ENCODE results near the gene BCL2.

Gene BCL2

DNA sequence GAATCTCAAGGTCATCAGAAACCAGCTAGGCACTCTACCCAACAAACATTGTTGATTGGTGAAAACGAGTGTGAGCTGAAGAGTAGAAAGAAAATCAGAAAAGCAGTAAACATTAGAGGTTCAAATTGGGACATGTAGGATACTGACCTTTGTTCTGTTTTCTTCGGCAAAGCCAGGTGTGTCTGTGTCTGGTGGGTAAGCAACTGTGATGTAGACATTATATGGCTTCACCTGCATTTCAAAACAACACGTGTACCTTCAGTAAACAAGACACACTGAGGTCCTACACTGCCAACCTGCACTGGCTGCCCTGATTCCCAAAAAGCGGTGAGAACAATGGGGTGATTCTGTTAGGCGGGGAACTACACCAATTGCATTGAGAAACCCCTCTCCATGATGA lies 24.7 kb upstream of the BCL2 start:
- no peak for TF ChIP-seq GATA2 (IDR thresholded peaks at IDR 0.05; ENCODE audit: low read depth, low read length)
- TF ChIP-seq GATA3 (IDR thresholded peaks at IDR 0.05; ENCODE audit: low read depth, low read length): no peak

DNA sequence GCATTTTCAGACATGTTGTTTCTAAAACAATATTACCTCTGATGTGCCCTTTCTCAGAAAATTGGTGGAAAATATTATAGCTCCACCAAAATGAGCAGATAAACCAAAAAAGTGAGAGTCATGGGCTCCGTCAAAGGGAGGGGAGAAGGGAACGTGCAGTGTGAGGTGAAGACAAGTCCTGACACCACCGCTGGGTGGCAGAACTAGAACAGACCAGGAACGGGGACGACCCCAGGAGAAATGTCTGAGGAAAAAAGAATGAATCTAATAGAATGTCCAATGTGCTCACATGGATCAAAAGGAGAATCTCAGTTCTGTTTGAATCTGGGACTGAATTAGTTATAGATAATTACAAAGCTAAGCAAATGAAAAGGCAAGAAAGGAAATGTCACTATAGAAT lies 22.6 kb upstream of the BCL2 start:
- TF ChIP-seq GATA3 (IDR thresholded peaks at IDR 0.05; ENCODE audit: low read depth, low read length) (no peak), GATA2 (IDR thresholded peaks at IDR 0.05; ENCODE audit: low read depth, low read length) (no peak)

DNA sequence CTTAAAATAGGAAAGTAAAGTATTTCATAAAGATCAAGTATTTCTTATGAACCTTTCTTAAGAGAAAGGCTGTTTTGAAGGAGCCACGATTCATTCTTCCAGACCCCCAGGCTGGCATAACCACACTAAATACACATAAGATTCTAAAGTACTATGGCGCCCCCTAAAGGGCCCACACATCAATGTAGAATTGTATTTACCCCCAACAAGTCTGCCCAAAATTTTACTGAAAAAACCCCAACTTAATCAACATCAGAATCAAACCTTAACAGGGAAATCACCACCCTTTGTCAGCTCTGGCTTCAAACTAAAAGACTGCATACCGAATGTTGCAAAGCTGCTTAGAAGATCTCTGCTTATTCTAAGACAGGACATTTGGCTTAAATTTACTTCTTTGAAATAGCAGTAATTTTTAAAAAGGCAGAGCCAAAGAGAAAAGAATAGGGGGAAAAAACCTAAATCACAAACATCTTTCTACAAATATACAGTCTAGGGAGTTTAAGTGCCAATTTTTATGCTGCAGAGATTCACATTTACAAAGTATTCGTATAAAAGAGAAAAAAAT lies 20.4 kb upstream of the BCL2 start:
- TF ChIP-seq GATA3 (IDR thresholded peaks at IDR 0.05; ENCODE audit: low read depth, low read length) (no peak), GATA2 (IDR thresholded peaks at IDR 0.05; ENCODE audit: low read depth, low read length) (no peak)

DNA sequence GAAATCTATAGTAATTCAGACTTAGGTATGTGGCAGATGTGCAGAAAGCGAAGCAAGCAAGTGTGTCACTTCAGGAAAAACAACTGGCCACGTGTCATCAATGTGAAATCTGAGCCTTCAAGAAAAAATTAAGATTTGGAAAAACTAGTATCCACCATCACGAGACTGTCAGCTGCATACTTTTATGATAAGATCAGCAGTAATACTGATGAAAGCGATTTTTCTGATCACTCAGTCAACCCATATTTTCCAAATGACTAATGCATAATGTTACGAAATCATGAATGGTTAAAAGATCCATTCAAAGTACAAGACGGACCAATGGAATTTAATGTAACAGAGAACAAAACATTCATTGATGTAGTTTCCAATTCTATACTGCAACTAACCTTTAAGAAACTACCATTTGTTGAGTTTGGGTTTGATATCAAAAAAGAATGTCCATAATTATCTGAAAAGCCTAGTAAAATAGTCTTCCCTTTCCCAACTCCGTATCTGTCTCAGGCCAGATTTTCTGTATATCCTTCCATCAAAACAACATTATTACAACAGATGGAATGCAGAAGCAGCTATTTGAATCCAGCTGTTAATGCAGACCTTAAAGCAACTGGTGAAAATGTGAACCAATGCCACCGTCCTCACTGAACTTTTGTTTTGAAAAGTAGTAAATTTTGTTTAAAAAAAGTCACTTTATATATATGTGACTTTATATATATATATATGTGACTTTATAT lies 17.0 kb upstream of the BCL2 start:
- no peak for TF ChIP-seq GATA3 (IDR thresholded peaks at IDR 0.05; ENCODE audit: low read depth, low read length)
- TF ChIP-seq GATA2 (IDR thresholded peaks at IDR 0.05; ENCODE audit: low read depth, low read length): no peak

DNA sequence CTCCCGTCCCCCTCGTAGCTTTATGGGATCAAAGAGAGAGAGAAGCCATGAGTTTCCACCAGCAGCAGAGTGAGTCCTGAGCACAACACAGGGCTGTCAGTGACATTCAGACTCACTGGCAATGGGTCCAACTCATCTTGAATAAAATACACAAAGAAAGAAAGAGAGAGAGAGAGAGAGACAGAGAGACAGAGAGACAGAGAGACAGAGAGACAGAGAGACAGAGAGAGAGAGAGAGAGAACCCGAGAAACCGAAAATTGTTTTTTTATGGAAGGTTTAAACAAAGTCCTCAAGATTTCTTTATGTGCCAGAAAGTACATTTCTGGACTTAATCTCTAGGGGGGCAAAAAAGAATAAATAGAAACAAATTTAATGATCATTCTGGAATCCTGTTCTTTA lies 11.5 kb upstream of the BCL2 start:
- TF ChIP-seq GATA3 (IDR thresholded peaks at IDR 0.05; ENCODE audit: low read depth, low read length): no peak
- TF ChIP-seq GATA2 (IDR thresholded peaks at IDR 0.05; ENCODE audit: low read depth, low read length): no peak

DNA sequence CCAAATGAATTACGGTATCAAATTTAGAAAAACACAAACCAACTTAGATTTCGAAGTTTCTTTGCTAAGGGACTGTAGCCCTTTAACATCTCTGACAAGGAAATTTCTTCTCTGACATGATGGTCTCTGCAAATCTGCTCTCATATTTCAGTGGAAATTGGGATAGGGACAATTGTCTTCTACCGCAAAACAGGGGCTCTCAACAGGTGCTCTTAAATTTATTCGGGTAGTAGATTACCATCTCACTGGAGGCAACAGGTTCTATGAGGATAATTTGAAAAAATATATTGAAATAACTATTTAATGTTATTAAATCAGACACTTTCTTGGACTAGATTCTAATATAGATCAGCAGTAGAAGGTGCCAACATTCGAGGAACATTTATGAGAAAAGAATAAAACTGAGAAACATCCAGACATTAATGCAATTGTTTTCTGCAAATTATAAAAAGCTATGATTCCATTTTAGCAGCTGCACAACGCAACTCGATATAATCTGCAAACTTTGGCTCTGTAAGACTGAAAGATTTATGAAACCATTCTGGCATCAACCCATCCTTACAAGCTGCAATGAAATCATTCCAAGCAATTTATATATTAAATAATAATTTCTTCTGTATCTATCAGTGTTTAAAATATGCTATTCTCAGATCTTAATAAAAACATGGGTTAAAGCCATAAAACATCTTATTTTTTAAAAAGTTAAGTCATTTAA lies 10.0 kb upstream of the BCL2 start:
- TF ChIP-seq GATA3 (IDR thresholded peaks at IDR 0.05; ENCODE audit: low read depth, low read length) (no peak), GATA2 (IDR thresholded peaks at IDR 0.05; ENCODE audit: low read depth, low read length) (no peak)

DNA sequence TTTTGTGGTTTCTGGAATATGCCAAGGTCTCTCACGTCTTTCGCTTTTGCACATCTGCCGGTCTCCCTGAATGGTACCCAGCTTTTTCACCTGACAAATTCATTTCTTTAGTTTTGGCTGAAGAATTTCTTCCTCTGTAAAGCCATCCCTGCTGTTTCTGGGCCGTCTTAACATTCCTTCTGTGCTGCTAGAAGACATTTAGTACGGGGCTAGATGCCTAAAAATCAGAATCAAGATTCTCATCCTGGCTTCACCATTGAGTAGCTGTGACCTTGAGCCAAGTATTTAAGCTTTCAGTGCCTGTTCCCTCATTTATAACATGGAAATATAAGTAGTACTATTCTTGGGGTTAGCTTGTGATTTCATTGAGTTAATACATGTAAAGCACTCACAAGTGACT lies 6.4 kb upstream of the BCL2 start:
- no peak for TF ChIP-seq GATA2 (IDR thresholded peaks at IDR 0.05; ENCODE audit: low read depth, low read length)
- no peak for TF ChIP-seq GATA3 (IDR thresholded peaks at IDR 0.05; ENCODE audit: low read depth, low read length)

DNA sequence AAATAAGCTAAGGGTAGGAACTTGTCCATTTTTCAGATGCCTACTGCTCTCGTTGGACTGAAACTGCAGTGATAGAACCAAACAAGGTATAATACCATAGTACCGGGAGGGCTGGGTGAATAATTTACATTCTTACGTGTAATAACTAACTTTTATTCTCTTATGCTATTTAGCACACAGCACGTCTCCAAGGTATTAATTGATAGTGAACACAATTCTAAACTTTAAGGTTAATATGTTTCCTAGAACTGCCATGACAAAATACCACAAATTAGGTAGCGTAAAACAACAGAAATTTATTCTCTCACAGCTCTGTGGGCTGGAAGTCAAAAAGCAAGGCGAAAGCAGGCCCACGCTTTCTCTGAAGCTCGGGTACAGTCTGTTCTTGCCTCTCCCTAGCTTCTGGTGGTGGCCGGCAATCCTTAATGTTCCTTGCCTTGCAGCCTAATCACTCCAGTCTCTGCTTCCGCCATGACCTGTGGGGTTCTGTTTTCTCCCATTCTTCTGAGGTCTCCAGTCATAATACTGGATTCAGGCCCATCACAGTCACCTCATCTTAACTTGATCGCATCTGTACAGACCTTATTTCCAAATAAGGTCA lies 5.6 kb upstream of the BCL2 start:
- TF ChIP-seq GATA3 (IDR thresholded peaks at IDR 0.05; ENCODE audit: low read depth, low read length) (no peak), GATA2 (IDR thresholded peaks at IDR 0.05; ENCODE audit: low read depth, low read length) (no peak)

DNA sequence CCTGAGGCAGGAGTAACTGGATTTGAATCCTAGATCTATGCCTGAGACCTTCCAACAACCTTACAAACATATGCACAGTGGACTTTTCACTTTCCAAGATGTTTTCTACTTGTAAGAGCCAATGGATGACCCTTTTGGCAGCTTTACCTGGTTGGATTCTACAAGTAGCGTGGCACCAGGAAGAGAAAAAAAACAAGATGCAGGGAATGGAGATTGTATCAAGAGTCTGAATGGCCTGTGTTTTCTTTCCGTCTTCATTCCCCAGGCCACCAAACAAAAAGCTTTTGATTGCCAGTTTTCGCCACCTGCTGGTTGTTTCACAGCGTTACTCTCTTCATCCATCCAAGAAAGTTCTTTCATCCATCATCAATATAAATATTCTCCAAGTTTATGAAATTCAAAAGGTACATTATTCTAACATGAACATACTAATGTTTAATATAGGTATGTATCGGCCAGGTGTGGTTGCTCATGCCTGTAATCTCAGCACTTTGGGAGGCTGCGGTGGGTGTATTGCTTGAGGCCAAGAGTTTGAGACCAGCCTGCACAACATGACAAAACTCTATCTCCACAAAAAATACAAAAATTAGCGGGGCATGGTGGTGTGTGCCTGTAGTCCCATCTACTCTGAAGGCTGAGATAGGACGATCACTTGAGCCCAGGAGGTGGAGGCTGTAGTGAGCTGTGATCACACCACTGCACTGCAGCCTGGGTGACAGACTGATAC lies 3.5 kb upstream of the BCL2 start:
- TF ChIP-seq GATA2 (IDR thresholded peaks at IDR 0.05; ENCODE audit: low read depth, low read length) (peak; percentile 88), GATA3 (IDR thresholded peaks at IDR 0.05; ENCODE audit: low read depth, low read length) (no peak; the same call in 1 of the 2 replicates)

DNA sequence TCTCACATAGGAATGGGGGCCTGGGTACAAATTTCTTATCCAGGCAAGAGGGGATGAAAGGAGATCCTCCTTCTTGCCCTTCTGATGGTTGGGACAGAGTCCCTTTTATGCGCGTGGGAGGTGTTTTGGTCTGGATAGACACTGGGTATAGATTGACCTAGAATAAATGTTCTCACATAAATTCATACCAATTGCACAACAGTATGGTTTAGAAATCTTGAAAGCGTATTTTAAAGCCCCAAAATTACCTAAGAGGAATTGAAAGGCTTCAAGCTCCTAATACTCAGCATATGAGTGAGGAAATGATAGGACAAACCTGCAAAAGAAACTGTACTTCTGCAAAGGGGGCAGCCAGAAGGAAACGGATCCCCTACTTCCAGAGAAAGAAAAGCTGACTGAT lies 2.6 kb upstream of the BCL2 start:
- no peak for TF ChIP-seq GATA3 (IDR thresholded peaks at IDR 0.05; ENCODE audit: low read depth, low read length)
- TF ChIP-seq GATA2 (IDR thresholded peaks at IDR 0.05; ENCODE audit: low read depth, low read length): no peak

DNA sequence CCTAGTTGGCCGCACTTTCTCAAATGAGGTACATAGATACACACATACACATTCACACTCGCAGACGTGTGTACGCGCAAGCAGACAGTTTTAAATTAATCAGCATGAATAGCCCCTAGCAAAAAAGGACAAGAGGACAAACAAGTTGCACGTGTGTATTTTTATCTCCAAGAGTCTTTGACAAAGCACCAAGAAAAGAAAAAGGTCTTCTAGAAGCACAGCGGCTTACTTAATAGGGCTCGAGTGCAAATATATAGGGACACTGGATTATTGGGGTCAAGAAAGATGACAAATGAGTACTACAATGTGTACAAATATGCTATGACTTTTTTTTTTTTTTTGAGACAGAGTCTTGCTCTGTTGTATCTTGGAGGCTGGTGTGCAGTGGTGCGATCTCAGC lies 1.7 kb upstream of the BCL2 start:
- TF ChIP-seq GATA2 (IDR thresholded peaks at IDR 0.05; ENCODE audit: low read depth, low read length) (no peak), GATA3 (IDR thresholded peaks at IDR 0.05; ENCODE audit: low read depth, low read length) (no peak)

DNA sequence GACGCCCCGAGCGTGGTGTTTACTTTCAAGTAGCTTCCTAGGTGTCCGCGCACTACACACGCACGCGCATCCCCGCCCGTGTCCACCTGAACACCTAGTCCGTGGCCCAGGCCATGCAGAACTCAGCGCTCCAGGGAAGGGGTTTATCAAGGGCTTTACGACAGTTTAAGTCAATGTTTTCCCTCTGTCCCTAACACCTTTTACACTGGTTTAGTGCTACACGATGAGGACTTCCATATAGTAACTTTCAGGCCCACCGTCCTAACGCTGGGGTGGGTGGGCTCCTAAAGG lies 1.4 kb upstream of the BCL2 start:
- TF ChIP-seq GATA3 (IDR thresholded peaks at IDR 0.05; ENCODE audit: low read depth, low read length): no peak
- no peak for TF ChIP-seq GATA2 (IDR thresholded peaks at IDR 0.05; ENCODE audit: low read depth, low read length)

DNA sequence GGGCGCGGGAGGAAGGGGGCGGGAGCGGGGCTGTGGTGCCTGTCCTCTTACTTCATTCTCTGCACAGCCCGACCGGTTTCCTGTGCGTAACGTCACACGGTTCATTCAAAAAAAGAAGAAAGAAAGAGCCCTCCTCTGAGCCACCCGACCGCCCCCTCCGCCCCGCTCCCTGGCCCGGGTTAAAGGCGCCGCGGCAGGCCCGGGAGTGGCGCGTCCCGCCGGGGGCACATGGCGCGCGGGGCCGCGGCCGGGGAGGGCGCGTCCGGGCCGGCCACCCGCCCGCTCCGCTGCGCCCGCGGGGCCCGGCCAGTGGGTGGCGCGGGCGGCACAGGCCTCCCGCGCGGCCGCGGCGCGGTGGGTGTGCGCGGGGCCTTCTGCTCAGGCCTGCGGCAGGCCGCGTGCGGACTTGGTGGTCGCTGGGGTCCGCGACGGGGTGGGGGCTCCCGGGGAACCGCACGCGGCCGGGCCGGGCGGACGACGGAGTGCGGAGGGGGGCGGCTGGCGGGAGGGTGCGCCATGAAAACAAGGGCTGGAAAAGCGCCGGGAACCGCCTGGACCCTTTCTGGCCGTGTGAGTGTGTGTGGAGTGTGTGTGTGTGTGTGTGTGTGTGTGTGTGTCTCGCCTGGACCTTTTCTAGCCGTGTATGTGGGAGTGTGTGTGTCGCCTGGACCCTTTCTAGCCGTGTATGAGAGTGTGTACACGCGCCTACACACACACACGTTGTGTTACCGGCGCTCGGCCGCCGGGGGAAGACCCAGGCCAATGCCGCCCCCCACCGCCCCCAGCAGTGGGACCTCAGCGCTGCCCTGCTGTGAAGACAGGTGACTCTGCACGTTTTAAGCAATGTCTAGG lies 780 bp upstream of the BCL2 start:
- TF ChIP-seq GATA3 (IDR thresholded peaks at IDR 0.05; ENCODE audit: low read depth, low read length) (no peak), GATA2 (IDR thresholded peaks at IDR 0.05; ENCODE audit: low read depth, low read length) (no peak)
